ENCODE results near the gene TLCD1.
"Not testable (repeated sequence)": the region's sequence is repeated elsewhere in the genome, so short reads cannot be mapped to it uniquely, and the experiment has no call there.

TLCD1 gene

GRCh38 chr17:28726627-28727491 lies 826 bp upstream of the TLCD1 start:
- DNase-seq = peak; percentile 97

- DNase-seq = peak; percentile 83
Observed at GRCh38 chr17:28725660-28726225, 290 bp downstream of the TLCD1 start.

GRCh38 chr17:28725166-28725659 lies 820 bp downstream of the TLCD1 start:
- peak; percentile 59 for DNase-seq

GRCh38 chr17:28724500-28725165 lies 1.4 kb downstream of the TLCD1 start:
- DNase-seq = peak; percentile 49

- DNase-seq = not testable (repeated sequence)
Observed at GRCh38 chr17:28723836-28724499, 2.1 kb downstream of the TLCD1 start.

GRCh38 chr17:28723159-28723835 lies 2.7 kb downstream of the TLCD1 start:
- no peak for DNase-seq

GRCh38 chr17:28722417-28723158 lies 3.4 kb downstream of the TLCD1 start:
- no peak for DNase-seq

- not testable (repeated sequence) for DNase-seq
Observed at GRCh38 chr17:28720997-28721329, 5.1 kb downstream of the TLCD1 start.

- DNase-seq = peak; percentile 63
Observed at GRCh38 chr17:28720247-28720996, 5.6 kb downstream of the TLCD1 start.

- peak; percentile 17 for DNase-seq
Observed at GRCh38 chr17:28719021-28719433, 7.0 kb downstream of the TLCD1 start.

- no peak for DNase-seq
Observed at GRCh38 chr17:28718333-28719020, 7.6 kb downstream of the TLCD1 start.

- DNase-seq = peak; percentile 21
Observed at GRCh38 chr17:28717578-28718332, 8.3 kb downstream of the TLCD1 start, which contains the start of gene RAB34. RAB34 (minus strand) TSS chr17:28717868; CDS start chr17:28717266, 602 bp downstream.

- no peak for DNase-seq
Observed at GRCh38 chr17:28716740-28717577, 9.1 kb downstream of the TLCD1 start.

- no peak for DNase-seq
Observed at GRCh38 chr17:28715217-28715616, 10.8 kb downstream of the TLCD1 start.

- DNase-seq = no peak
Observed at GRCh38 chr17:28714281-28714680, 11.8 kb downstream of the TLCD1 start.

GRCh38 chr17:28712705-28713415 lies 13.2 kb downstream of the TLCD1 start:
- DNase-seq = no peak

GRCh38 chr17:28712032-28712704 lies 13.9 kb downstream of the TLCD1 start:
- peak; percentile 76 for DNase-seq
